ENCODE measurements around the gene MAD1L1. TPM values are rescaled to one million over a fixed set of nuclear protein-coding genes. Genes with fewer than 3 reads are reported as not detected.

MAD1L1 gene
- total and polyA plus RNA-seq, 2 of the 4 experiments (the other 2 are of a cell fraction), result 29.0 to 40.9 TPM

GRCh38 chr7:2084781-2085505 is 147.8 kb downstream of the MAD1L1 start:
- Histone ChIP-seq H2BK15ac (ENCODE audit: low read depth, low read length) (no peak overlapping the region), H3K79me1 (ENCODE audit: low read depth in 1 of 2, low read length in 2 of 2) (peaks cover 0 to 22% of the 10 kb centered on the region in 2 experiments; a peak in 2 of 4 replicates), H3K9me3 (ENCODE audit: control insufficient read depth, insufficient read depth, low read length) (no peaks in the 10 kb centered on the region), H3K9me1 (ENCODE audit: insufficient read depth, low read length) (peaks cover 18% of the 10 kb centered on the region), H2AK9ac (replicated peaks; ENCODE audit: low read depth, low read length, poor library complexity) (no peak overlapping the region), H3K36me3 (ENCODE audit: control insufficient read depth, insufficient read depth, low read length) (no peaks in the 10 kb centered on the region; the same call in 1 of the 2 replicates), H4K8ac (ENCODE audit: low read depth in 2 of 2, low read length in 2 of 2) (no peak overlapping the region), H3K23ac (ENCODE audit: low read depth, low read length) (no peak overlapping the region), H3K4ac (ENCODE audit: low read depth, low read length) (no peak overlapping the region), H2BK20ac (ENCODE audit: low read depth, low read length) (no peak overlapping the region), H3K4me1 (ENCODE audit: control insufficient read depth, insufficient read depth, low read length) (peaks cover 10% of the 10 kb centered on the region), H2AFZ (replicated peaks; ENCODE audit: low read length, poor library complexity) (no peak overlapping the region), H4K91ac (ENCODE audit: insufficient read depth, low read depth, low read length) (no peak overlapping the region), H3K9ac (ENCODE audit: low read depth, low read length) (no peak overlapping the region), H3K56ac (ENCODE audit: extremely low read depth, insufficient read depth, low read length) (no peak overlapping the region), H3K14ac (replicated peaks; ENCODE audit: low read depth, low read length) (no peak overlapping the region), H3K27me3 (ENCODE audit: control insufficient read depth, insufficient read depth, low read length) (no peaks in the 10 kb centered on the region), H3K4me3 (ENCODE audit: insufficient read depth, low read depth, low read length) (no peak overlapping the region), H3K27ac (ENCODE audit: insufficient read depth, low read length) (no peak overlapping the region), H4K20me1 (ENCODE audit: insufficient read depth, low read length) (no peaks in the 10 kb centered on the region), H3K18ac (ENCODE audit: low read depth, low read length) (no peak overlapping the region), H3K4me2 (ENCODE audit: low read depth, low read length) (no peak overlapping the region), H2AK5ac (ENCODE audit: low read depth, low read length) (no peak overlapping the region), H2BK5ac (ENCODE audit: low read depth, low read length, poor library complexity, severe bottlenecking) (no peak overlapping the region), H2BK120ac (ENCODE audit: low read depth, low read length) (no peak overlapping the region), H4K5ac (ENCODE audit: low read depth, low read length) (no peak overlapping the region)
- intact Hi-C loops (cut with micrococcal nuclease), result no loop called here
- in situ Hi-C loops (cut with MboI; ENCODE audit: low sequenced_read_pairs), result no loop called here
- 79% methylated on average over 6 of the region's 25 CpGs; no CpG with 5 or more reads in 1 of the 2 experiments for WGBS, 2 experiments (ENCODE audit: extremely low coverage in 2 of 2, insufficient read length in 1 of 2)
- POLR2A ChIA-PET (ENCODE audit: unreplicated experiment), result no interaction called here
- DNase-seq, result no peak
- ATAC-seq (ENCODE audit: low read depth), result no peak
- dilution Hi-C loops (cut with HindIII; ENCODE audit: low sequenced_read_pairs, unreplicated experiment), result no loop called here
- TF ChIP-seq SMC3 (IDR thresholded peaks at IDR 0.05; ENCODE audit: low read depth, low read length) (no peak), MAZ (IDR thresholded peaks at IDR 0.05; ENCODE audit: borderline replicate concordance, low read depth, low read length) (no peak), POLR2A (IDR thresholded peaks at IDR 0.05; ENCODE audit: low read depth, low read length) (no peak)
- BruUV-seq (replicated peaks), result no TSS peak
- CTCF ChIA-PET, result no interaction called here
